ENCODE measurements around the gene CAPN2. TPM values are rescaled to one million over a fixed set of nuclear protein-coding genes. Genes with fewer than 3 reads are reported as not detected.
A peak's percentile ranks its signal among the peaks of the same experiment; 100 is the strongest.

Gene CAPN2
- total RNA-seq, 1 donor from 2014 or later: 62.6 TPM

DNA sequence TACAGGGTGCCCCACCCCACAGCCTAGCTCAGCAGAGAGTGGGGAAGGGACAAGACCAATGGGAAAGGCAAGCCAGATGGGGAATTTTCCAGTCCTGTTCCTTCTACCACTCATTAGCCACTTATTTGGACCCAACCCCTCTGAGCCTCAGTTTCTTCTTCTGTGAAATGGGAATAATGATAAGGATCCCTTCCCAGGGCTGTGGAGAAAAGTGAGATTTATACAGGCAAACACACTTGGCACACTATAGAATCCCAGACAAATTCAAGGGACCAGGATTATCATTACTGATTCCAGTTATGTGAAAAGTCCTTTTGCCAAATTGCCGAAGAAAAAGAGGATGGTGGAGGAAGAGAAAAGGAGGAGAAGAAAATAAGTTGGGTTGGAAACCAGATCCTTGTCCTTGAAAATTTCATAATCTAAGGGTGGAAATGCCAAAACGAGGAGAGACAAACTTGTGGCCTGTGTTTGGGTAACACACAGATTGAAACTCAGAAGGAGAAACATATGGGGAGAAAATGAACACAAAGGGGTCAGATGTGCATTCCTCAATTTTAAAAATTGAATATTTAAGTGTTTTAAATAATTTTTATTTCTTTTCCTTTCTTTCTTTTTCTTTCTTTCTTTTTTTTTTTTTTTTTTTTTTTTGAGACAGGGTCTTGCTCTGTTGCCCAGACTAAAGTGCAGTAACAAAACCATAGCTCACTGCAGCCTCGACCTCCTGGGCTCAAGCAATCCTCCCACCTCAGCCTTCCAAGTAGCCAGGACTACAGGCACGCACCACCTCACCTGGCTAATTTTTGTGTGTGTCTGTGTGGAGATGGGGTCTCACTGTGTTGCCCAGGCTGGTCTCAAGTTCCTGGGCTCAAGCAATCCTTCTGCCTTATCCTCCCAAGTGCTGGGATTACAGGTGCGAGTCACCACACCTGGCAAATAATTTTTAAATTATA, 9.6 kb downstream of the CAPN2 start:
- Mint-ChIP-seq H3K36me3 (ENCODE audit: low read depth) (peaks cover 39% of the 10 kb centered on the region), H3K9me3 (no peaks in the 10 kb centered on the region), H3K4me3 (no peak overlapping the region), H3K4me1 (peaks cover 47% of the 10 kb centered on the region), H3K27ac (no peak overlapping the region), H3K27me3 (no peaks in the 10 kb centered on the region)
- DNase-seq (no peak), ATAC-seq (ENCODE audit: low read depth) (no peak)
- ChIA-PET CTCF (interaction anchor here (1.5 kb wide), 1 partner anchor 27 kb away, joined by 5 read pairs; no protein-coding TSS in a partner anchor), POLR2A (interaction anchor here (0.7 kb wide), 1 partner anchor 329 kb away, joined by 14 read pairs; no protein-coding TSS in a partner anchor)
- intact Hi-C loops (cut with micrococcal nuclease): no loop called here
- TF ChIP-seq, protein P1, sequence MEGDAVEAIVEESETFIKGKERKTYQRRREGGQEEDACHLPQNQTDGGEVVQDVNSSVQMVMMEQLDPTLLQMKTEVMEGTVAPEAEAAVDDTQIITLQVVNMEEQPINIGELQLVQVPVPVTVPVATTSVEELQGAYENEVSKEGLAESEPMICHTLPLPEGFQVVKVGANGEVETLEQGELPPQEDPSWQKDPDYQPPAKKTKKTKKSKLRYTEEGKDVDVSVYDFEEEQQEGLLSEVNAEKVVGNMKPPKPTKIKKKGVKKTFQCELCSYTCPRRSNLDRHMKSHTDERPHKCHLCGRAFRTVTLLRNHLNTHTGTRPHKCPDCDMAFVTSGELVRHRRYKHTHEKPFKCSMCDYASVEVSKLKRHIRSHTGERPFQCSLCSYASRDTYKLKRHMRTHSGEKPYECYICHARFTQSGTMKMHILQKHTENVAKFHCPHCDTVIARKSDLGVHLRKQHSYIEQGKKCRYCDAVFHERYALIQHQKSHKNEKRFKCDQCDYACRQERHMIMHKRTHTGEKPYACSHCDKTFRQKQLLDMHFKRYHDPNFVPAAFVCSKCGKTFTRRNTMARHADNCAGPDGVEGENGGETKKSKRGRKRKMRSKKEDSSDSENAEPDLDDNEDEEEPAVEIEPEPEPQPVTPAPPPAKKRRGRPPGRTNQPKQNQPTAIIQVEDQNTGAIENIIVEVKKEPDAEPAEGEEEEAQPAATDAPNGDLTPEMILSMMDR (IDR thresholded peaks at IDR 0.05): no peak

DNA sequence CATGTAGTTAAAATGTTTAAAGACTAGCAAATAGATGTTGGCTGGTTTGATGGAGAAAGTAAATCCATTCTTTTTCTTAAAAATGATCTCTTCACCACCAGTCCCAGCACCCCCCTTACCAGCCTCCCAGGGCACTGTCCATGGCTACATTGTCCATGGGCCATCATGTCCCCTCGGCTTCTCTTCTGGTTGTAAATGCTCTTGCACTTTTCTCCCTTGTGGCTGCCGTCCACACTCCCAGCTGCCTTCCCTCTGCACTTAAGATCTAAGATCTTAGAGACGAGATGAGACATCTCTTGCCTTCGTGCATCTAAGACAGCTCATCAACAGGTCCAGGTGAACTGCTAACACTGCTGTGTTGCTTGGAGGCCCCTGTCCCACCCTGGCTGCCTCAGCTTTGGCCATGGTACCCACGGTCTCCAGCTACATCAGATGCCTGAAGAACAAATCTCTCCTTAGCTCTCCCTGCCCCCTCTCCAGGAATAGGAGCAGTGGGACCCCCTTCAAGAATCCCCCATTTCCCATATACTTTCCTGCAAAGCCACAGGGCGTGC, 11.1 kb downstream of the CAPN2 start:
- ChIA-PET POLR2A (interaction anchor here (0.5 kb wide), 1 partner anchor 16 kb away, joined by 3 read pairs; no protein-coding TSS in a partner anchor), CTCF (no interaction called here)
- no peak for DNase-seq
- H3K4me1 Mint-ChIP-seq: peaks cover 41% of the 10 kb centered on the region
- H3K9me3 Mint-ChIP-seq: no peaks in the 10 kb centered on the region
- no peak overlapping the region for H3K27ac Mint-ChIP-seq
- ATAC-seq (ENCODE audit: low read depth): no peak
- intact Hi-C loops (cut with micrococcal nuclease): no loop called here
- peaks cover 41% of the 10 kb centered on the region for H3K36me3 Mint-ChIP-seq (ENCODE audit: low read depth)
- H3K27me3 Mint-ChIP-seq: no peaks in the 10 kb centered on the region
- TF ChIP-seq, protein P1 (IDR thresholded peaks at IDR 0.05): no peak
- H3K4me3 Mint-ChIP-seq: no peak overlapping the region

DNA sequence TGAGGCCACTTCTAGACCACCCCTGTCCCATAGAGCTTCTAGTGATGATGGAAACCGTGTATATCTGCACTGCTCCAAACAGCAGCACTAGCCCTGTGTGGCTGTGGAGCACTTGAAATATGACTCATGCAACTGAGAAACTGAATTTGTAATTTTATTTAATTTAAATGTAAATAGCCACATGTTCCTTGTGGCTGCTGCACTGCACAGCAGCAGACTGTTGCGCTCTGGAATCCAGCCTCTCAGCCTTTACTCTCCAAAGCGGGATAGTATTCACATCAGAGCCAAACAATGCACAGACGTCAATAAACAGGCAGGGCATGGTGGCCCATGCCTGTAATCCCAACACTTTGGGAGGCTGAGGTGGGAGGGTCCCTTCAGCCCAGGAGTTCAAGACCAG, 12.0 kb downstream of the CAPN2 start:
- CTCF ChIA-PET: no interaction called here
- no peaks in the 10 kb centered on the region for H3K27me3 Mint-ChIP-seq
- DNase-seq (no peak), ATAC-seq (ENCODE audit: low read depth) (no peak)
- POLR2A ChIA-PET: interaction anchor here (2.1 kb wide), 1 partner anchor 12 kb away, joined by 10 read pairs; the partner anchor contains the start of gene CAPN2
- intact Hi-C loops (cut with micrococcal nuclease): no loop called here
- no peak overlapping the region for H3K4me3 Mint-ChIP-seq
- no peak overlapping the region for H3K27ac Mint-ChIP-seq
- TF ChIP-seq, protein P1 (IDR thresholded peaks at IDR 0.05): no peak
- no peaks in the 10 kb centered on the region for H3K9me3 Mint-ChIP-seq
- H3K4me1 Mint-ChIP-seq: peaks cover 38% of the 10 kb centered on the region
- H3K36me3 Mint-ChIP-seq (ENCODE audit: low read depth): peaks cover 39% of the 10 kb centered on the region

DNA sequence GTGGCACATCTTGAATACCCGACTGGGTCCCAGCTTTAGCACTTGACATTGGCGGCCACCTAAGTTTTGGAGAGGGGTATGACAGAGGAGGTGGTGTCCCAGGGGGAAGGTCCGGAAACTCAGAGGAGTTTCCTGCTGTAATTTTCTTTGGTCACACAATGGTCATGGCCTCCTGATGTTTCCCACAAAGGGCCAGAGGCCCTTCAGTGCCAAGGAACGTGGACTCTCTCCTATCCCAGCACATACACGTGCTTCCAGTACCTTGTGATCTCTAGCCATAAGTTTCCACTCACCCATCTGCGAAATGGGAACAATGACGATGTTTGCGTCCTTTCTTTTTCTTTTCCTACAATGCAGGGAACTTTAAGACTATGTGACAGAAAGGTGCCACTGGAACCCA, 13.2 kb downstream of the CAPN2 start:
- H3K9me3 Mint-ChIP-seq: no peaks in the 10 kb centered on the region
- H3K4me3 Mint-ChIP-seq: peak overlapping the region; percentile 39
- intact Hi-C loops (cut with micrococcal nuclease): no loop called here
- peaks cover 40% of the 10 kb centered on the region for H3K4me1 Mint-ChIP-seq
- CTCF ChIA-PET: interaction anchor here (1.1 kb wide), 1 partner anchor 9 kb away, joined by 3 read pairs; no protein-coding TSS in a partner anchor
- TF ChIP-seq, protein P1 (IDR thresholded peaks at IDR 0.05): no peak
- H3K27ac Mint-ChIP-seq: peak overlapping the region; percentile 24
- peaks cover 32% of the 10 kb centered on the region for H3K36me3 Mint-ChIP-seq (ENCODE audit: low read depth)
- ATAC-seq (ENCODE audit: low read depth) (no peak), DNase-seq (no peak)
- no peaks in the 10 kb centered on the region for H3K27me3 Mint-ChIP-seq
- POLR2A ChIA-PET: interaction anchor here (2.1 kb wide), 1 partner anchor 13 kb away, joined by 10 read pairs; the partner anchor contains the start of gene CAPN2
